ENCODE results near the gene TMEM200A. TPM values are rescaled to one million over a fixed set of nuclear protein-coding genes. Genes with fewer than 3 reads are reported as not detected.

TMEM200A gene
- total RNA-seq, 4 donors from 2014 or later: 0.42 to 1.0 (median 0.82) TPM

DNA sequence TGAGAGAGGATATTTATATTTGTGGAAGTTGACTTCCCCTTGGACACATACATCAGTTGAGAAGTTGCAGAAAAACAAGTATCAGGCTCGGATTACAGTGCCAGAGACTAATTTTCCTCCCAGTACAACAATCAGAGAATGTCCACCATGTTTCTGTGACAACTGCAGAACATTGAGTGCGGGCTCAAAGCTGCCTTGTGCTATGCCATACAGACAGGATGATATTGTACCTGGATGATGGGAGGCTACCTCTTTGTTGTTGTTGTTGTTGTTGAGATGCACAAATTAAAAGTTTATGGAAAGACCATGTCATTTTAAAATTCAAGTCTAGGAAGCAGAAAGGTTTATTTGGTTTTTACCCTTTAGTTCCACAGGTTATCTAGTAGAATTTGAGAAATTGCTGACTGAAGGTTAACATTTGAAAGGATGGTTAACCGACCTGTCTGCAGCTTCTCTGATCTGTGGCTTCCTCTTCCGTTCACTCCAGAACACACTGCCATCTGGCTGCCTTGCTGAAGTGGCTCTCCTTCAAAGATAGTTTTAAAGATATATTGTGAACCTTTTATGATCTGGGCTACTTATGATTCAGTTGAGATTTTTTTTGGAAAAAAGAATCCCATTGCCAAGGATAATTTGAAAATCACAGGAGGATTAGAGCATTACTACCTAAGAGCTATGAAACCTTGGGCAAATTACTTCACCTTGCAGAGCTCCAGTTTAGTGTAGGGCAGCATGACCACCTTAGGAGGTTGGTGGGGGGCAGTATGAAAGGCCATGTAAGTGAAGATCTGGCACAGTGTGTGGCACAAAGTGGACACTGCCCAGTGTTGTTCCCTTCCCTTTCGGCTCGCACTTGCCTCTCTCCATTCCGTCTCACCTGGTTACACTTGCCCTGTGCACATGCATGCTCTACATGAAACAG, 15.9 kb downstream of the TMEM200A start:
- intact Hi-C loops (cut with DNase I): no loop called here
- DNase-seq (ENCODE audit: extremely low spot score): no peak
- Histone ChIP-seq H3K4me3 (no peak overlapping the region), H3K27me3 (no peaks in the 10 kb centered on the region), H3K36me3 (no peaks in the 10 kb centered on the region), H3K9me3 (no peaks in the 10 kb centered on the region), H3K4me1 (no peaks in the 10 kb centered on the region), H3K27ac (replicated peaks in 1 of 4) (no peak overlapping the region)
- 78% methylated on average over 7 of the region's 7 CpGs for WGBS
- no peak for TF ChIP-seq POLR2AphosphoS5 (IDR thresholded peaks at IDR 0.05)
- no peak for TF ChIP-seq EP300 (IDR thresholded peaks at IDR 0.05)
- TF ChIP-seq POLR2A (IDR thresholded peaks at IDR 0.05; ENCODE audit: low read depth): no peak
- TF ChIP-seq CTCF (IDR thresholded peaks at IDR 0.05): no peak

DNA sequence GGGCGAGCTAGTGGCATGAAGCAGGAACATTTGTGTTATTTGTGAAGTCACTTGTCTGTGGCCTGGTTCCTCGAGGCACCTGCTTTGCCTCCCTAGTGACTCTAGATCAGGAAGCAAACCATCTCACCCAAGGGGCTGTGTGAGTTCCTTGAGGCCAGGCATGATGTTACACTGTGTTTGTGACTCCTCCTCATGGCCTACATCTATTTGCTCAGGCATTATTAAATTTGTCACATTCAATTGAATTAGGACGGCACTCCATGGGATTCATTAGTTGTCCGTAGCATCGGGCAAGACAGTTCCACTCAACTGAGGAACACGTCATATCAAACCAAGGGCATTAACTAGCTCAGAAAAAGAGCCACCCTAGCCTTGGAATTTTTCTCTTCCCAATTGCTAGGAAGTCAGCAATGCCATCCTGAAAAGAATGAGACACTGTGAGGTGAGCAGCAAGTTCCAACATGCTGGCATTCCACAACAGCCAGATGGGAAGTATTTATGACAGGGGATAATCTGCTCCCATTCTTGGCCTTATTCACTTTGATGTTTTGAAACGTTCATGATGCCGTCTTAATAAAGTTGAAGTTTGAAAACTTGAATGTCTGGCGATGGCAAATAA, 17.2 kb downstream of the TMEM200A start:
- no peak for DNase-seq (ENCODE audit: extremely low spot score)
- Histone ChIP-seq H3K4me1 (no peaks in the 10 kb centered on the region), H3K4me3 (no peak overlapping the region), H3K27ac (replicated peaks in 1 of 4) (no peak overlapping the region), H3K9me3 (no peaks in the 10 kb centered on the region), H3K27me3 (no peaks in the 10 kb centered on the region), H3K36me3 (no peaks in the 10 kb centered on the region)
- 85% methylated on average over 9 of the region's 9 CpGs for WGBS
- intact Hi-C loops (cut with DNase I): no loop called here
- TF ChIP-seq EP300 (IDR thresholded peaks at IDR 0.05) (no peak), POLR2AphosphoS5 (IDR thresholded peaks at IDR 0.05) (no peak), CTCF (IDR thresholded peaks at IDR 0.05) (no peak), POLR2A (IDR thresholded peaks at IDR 0.05; ENCODE audit: low read depth) (no peak)

DNA sequence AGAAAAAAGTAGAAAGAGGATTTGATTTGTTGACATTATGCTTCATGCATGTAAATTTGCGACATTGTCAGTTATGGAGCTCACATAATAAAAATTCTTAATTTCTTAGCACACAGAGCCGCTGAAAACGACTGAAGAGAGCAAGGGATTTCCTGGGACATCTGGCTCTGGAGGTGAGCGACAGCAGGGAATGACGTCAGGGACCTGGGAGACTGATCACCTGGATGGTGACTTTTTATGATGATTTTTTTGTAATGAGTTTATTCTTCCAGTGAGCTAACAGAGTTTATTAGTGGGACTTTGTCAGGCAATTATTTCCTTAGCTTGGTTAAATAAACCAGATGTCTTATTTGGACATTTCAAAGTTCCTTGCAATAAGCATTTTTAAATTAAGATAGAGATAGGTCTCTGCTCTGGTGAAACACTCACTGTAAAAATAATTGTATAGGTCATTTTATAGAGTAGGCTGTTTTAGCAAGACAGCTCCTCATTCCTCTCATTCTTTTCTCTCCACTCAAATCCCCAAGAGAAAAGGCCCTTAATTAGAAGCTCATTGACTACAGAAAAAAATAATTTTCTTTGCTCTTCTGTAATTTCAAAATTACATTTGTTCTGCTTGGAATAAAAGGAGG, 19.4 kb downstream of the TMEM200A start:
- TF ChIP-seq POLR2A (IDR thresholded peaks at IDR 0.05; ENCODE audit: low read depth): no peak
- TF ChIP-seq CTCF (IDR thresholded peaks at IDR 0.05): no peak
- TF ChIP-seq POLR2AphosphoS5 (IDR thresholded peaks at IDR 0.05): no peak
- TF ChIP-seq EP300 (IDR thresholded peaks at IDR 0.05): no peak
- H3K27me3 ChIP-seq: no peaks in the 10 kb centered on the region
- DNase-seq (ENCODE audit: extremely low spot score): no peak
- intact Hi-C loops (cut with DNase I): no loop called here
- no peaks in the 10 kb centered on the region for H3K36me3 ChIP-seq
- H3K9me3 ChIP-seq: no peaks in the 10 kb centered on the region
- H3K27ac ChIP-seq (replicated peaks in 1 of 4): no peak overlapping the region
- H3K4me3 ChIP-seq: no peak overlapping the region
- H3K4me1 ChIP-seq: no peaks in the 10 kb centered on the region
- 54% methylated on average over 5 of the region's 5 CpGs for WGBS

GRCh38 chr6:130389142-130389541, 23.3 kb downstream of the TMEM200A start:
- 81% methylated on average over 3 of the region's 3 CpGs for WGBS
- Histone ChIP-seq H3K9me3 (no peaks in the 10 kb centered on the region), H3K4me3 (no peak overlapping the region), H3K36me3 (no peaks in the 10 kb centered on the region), H3K4me1 (no peaks in the 10 kb centered on the region), H3K27me3 (no peaks in the 10 kb centered on the region), H3K27ac (replicated peaks in 1 of 4) (no peak overlapping the region)
- TF ChIP-seq POLR2A (IDR thresholded peaks at IDR 0.05; ENCODE audit: low read depth) (no peak), POLR2AphosphoS5 (IDR thresholded peaks at IDR 0.05) (no peak), EP300 (IDR thresholded peaks at IDR 0.05) (no peak), CTCF (IDR thresholded peaks at IDR 0.05) (no peak)
- DNase-seq (ENCODE audit: extremely low spot score): no peak
- intact Hi-C loops (cut with DNase I): no loop called here
